Upper lobe of left lung (tissue), 6 donors: ENCODE data around the gene RASSF7. TPM values are rescaled to one million over a fixed set of nuclear protein-coding genes. Genes with fewer than 3 reads are reported as not detected.
A peak's percentile ranks its signal among the peaks of the same experiment; 100 is the strongest.

Source experiments
- ATAC-seq, 2 donors: fragments of 200-7000 bp; cut with Tn5 transposase; one replicate each; pipeline ENCODE4 v1.9.1; 2022; ENCODE audit warnings: mild to moderate bottlenecking in 2 of 2, moderate library complexity in 2 of 2; ENCODE audit not compliant: low FRiP score in 2 of 2
- DNase-seq, 2 donors: peaks; one replicate each; pipeline ENCODE4 v3.0.0-alpha.2; 2019 to 2020
- H3K27ac ChIP-seq, 4 donors: fragments of 200-600 bp; sonication (generic); one replicate each; pipeline ENCODE4 v1.5.1; 2016 to 2019
- H3K27me3 ChIP-seq, 4 donors: fragments of 200-600 bp; sonication (generic); one replicate each; pipeline ENCODE4 v1.5.1; 2017 to 2019
- H3K36me3 ChIP-seq, 4 donors: fragments of 200-600 bp; sonication (generic); one replicate each; pipeline ENCODE4 v1.5.1; 2016 to 2019
- H3K4me1 ChIP-seq, 4 donors: fragments of 200-600 bp; sonication (generic); one replicate each; pipeline ENCODE4 v1.5.1; 2018 to 2019
- H3K4me3 ChIP-seq, 4 donors: fragments of 200-600 bp; sonication (generic); one replicate each; pipeline ENCODE4 v1.5.1; 2017 to 2019; ENCODE audit warnings: mild to moderate bottlenecking in 2 of 4, moderate library complexity in 1 of 4
- H3K9me3 ChIP-seq, 4 donors: fragments of 200-600 bp; sonication (generic); one replicate each; pipeline ENCODE4 v1.5.1; 2018 to 2019
- EP300 ChIP-seq, 4 donors: sonication (generic); formaldehyde crosslinking; IDR thresholded peaks; one replicate each; pipeline ENCODE4 v1.5.1; 2017; ENCODE audit warnings: antibody characterized with exemption in 4 of 4, control low read depth in 2 of 4
- POLR2A ChIP-seq, 4 donors: fragments of 450-650 bp; IDR thresholded peaks; one replicate each; pipeline ENCODE4 v1.5.1; 2016 to 2017; ENCODE audit warnings: antibody characterized with exemption in 4 of 4, mild to moderate bottlenecking in 2 of 4
- POLR2AphosphoS5 ChIP-seq, 2 donors: sonication (generic); formaldehyde crosslinking; IDR thresholded peaks; one replicate each; pipeline ENCODE4 v1.5.1; 2017; ENCODE audit warnings: antibody characterized with exemption in 2 of 2
- WGBS, 2 donors: methylation state at CpG; one replicate each; pipeline ENCODE4 v1.1.5; 2017 to 2018; 5-methylcytosine and 5-hydroxymethylcytosine counted together
- total RNA-seq, 6 donors: library from RNA; depleted of rRNA in 4 of 6; stranded (reverse); fragments of >200 nt in 4 of 6; gene quantifications; one replicate each; pipeline versions ENCODE4 v1.1.0 to v1.2.1, GENCODE V29; 2016 to 2021
- TF ChIP-seq, protein P1 (sequence below), 6 experiments: fragments of 450-650 bp in 4 of 6; fragments of 200-600 bp in 2 of 6; sonication (generic) in 2 of 6; IDR thresholded peaks; one replicate each; pipeline ENCODE4 v1.5.1; 2016 to 2019; ENCODE audit warnings: antibody characterized with exemption in 6 of 6
- donor health status: DM: no; HTN: no; CAD: no; lungs with moderate emphysema.
- donor health status: DM: no; HTN: yes; CAD: no; lungs with severe emphysema.

The RASSF7 gene
- total RNA-seq, 6 donors from 2014 or later: 80.2 to 222 (median 129) TPM

GRCh38 chr11:529728-530411 is 30.9 kb upstream of the RASSF7 start:
- no peaks in the 10 kb centered on the region for H3K9me3 ChIP-seq
- ATAC-seq (no peak), DNase-seq (peak in 1 of 2 donors; percentile 75)
- H3K36me3 ChIP-seq: peaks cover 5 to 30% (median 22%) of the 10 kb centered on the region in 4 donors
- H3K27me3 ChIP-seq: no peaks in the 10 kb centered on the region
- peaks cover 8 to 25% (median 11%) of the 10 kb centered on the region in 4 donors for H3K4me1 ChIP-seq
- WGBS, 2 donors: 91 to 92% methylated on average over 8 to 11 of the region's 18 CpGs
- H3K27ac ChIP-seq: no peak overlapping the region
- H3K4me3 ChIP-seq: no peak overlapping the region
- no peak for TF ChIP-seq EP300 (IDR thresholded peaks at IDR 0.05)
- TF ChIP-seq POLR2AphosphoS5 (IDR thresholded peaks at IDR 0.05): no peak
- TF ChIP-seq, protein P1, sequence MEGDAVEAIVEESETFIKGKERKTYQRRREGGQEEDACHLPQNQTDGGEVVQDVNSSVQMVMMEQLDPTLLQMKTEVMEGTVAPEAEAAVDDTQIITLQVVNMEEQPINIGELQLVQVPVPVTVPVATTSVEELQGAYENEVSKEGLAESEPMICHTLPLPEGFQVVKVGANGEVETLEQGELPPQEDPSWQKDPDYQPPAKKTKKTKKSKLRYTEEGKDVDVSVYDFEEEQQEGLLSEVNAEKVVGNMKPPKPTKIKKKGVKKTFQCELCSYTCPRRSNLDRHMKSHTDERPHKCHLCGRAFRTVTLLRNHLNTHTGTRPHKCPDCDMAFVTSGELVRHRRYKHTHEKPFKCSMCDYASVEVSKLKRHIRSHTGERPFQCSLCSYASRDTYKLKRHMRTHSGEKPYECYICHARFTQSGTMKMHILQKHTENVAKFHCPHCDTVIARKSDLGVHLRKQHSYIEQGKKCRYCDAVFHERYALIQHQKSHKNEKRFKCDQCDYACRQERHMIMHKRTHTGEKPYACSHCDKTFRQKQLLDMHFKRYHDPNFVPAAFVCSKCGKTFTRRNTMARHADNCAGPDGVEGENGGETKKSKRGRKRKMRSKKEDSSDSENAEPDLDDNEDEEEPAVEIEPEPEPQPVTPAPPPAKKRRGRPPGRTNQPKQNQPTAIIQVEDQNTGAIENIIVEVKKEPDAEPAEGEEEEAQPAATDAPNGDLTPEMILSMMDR (IDR thresholded peaks at IDR 0.05): no peak
- no peak for TF ChIP-seq POLR2A (IDR thresholded peaks at IDR 0.05)

GRCh38 chr11:530960-531831 is 29.6 kb upstream of the RASSF7 start:
- H3K36me3 ChIP-seq: peaks cover 5 to 30% (median 22%) of the 10 kb centered on the region in 4 donors
- no peaks in the 10 kb centered on the region for H3K27me3 ChIP-seq
- 90 to 94% methylated on average over 11 to 20 of the region's 28 CpGs for WGBS, 2 donors
- H3K4me1 ChIP-seq: peaks cover 12 to 31% (median 15%) of the 10 kb centered on the region in 4 donors
- H3K9me3 ChIP-seq: no peaks in the 10 kb centered on the region
- H3K4me3 ChIP-seq: no peak overlapping the region
- ATAC-seq (no peak), DNase-seq (peak in 1 of 2 donors; percentile 74)
- H3K27ac ChIP-seq: no peak overlapping the region
- TF ChIP-seq EP300 (IDR thresholded peaks at IDR 0.05) (no peak), POLR2AphosphoS5 (IDR thresholded peaks at IDR 0.05) (no peak), POLR2A (IDR thresholded peaks at IDR 0.05) (no peak)
- TF ChIP-seq, protein P1 (IDR thresholded peaks at IDR 0.05): no peak

- ATAC-seq (no peak), DNase-seq (no peak)
- no peak for TF ChIP-seq POLR2AphosphoS5 (IDR thresholded peaks at IDR 0.05)
- TF ChIP-seq EP300 (IDR thresholded peaks at IDR 0.05): no peak
- TF ChIP-seq POLR2A (IDR thresholded peaks at IDR 0.05): no peak
- TF ChIP-seq, protein P1 (IDR thresholded peaks at IDR 0.05): no peak
- H3K4me1 ChIP-seq: peaks cover 19 to 39% (median 24%) of the 10 kb centered on the region in 4 donors
- no peak overlapping the region for H3K27ac ChIP-seq
- peaks cover 5 to 30% (median 22%) of the 10 kb centered on the region in 4 donors for H3K36me3 ChIP-seq
- no peak overlapping the region for H3K4me3 ChIP-seq
- WGBS, 2 donors: 81 to 84% methylated on average over 15 to 17 of the region's 18 CpGs
- no peaks in the 10 kb centered on the region for H3K9me3 ChIP-seq
- no peaks in the 10 kb centered on the region for H3K27me3 ChIP-seq
These were observed 28.7 kb upstream of the RASSF7 start for GRCh38 chr11:531919-532526.

- peaks cover 24 to 44% (median 29%) of the 10 kb centered on the region in 4 donors for H3K4me1 ChIP-seq
- peaks cover 5 to 30% (median 22%) of the 10 kb centered on the region in 4 donors for H3K36me3 ChIP-seq
- TF ChIP-seq POLR2A (IDR thresholded peaks at IDR 0.05): no peak
- no peak for ATAC-seq
- no peak overlapping the region for H3K4me3 ChIP-seq
- DNase-seq: peak in 1 of 2 donors; percentile 86
- H3K27me3 ChIP-seq: no peaks in the 10 kb centered on the region
- no peaks in the 10 kb centered on the region for H3K9me3 ChIP-seq
- 83 to 93% methylated on average over 21 to 23 of the region's 23 CpGs for WGBS, 2 donors
- H3K27ac ChIP-seq: no peak overlapping the region
These were observed 28.2 kb upstream of the RASSF7 start for GRCh38 chr11:532527-532985.
